HepG2 (cell line): ENCODE data around the gene GPS1. TPM values are rescaled to one million over a fixed set of nuclear protein-coding genes. Genes with fewer than 3 reads are reported as not detected.

ENCODE experiments used
- CCDC6 ChIP-seq: sonication (generic); formaldehyde crosslinking; IDR thresholded peaks from 2 replicates; pipeline ENCODE4 v1.8.1; 2022; ENCODE audit warnings: mild to moderate bottlenecking, missing genetic modification reagents, moderate library complexity
- DDIT3 ChIP-seq: sonication (generic); formaldehyde crosslinking; IDR thresholded peaks from 2 replicates; pipeline ENCODE4 v1.4.0; 2020; ENCODE audit warnings: mild to moderate bottlenecking, missing genetic modification reagents
- GRHL1 ChIP-seq: sonication (generic); formaldehyde crosslinking; conservative IDR thresholded peaks from 2 replicates; pipeline ENCODE4 v1.8.0; 2022; ENCODE audit warnings: missing genetic modification reagents
- HNF1B ChIP-seq: sonication (generic); formaldehyde crosslinking; IDR thresholded peaks from 2 replicates; pipeline ENCODE4 v1.5.1; 2020; ENCODE audit warnings: mild to moderate bottlenecking, moderate library complexity, missing genetic modification reagents
- KDM6A ChIP-seq: IDR thresholded peaks from 2 replicates; pipeline ENCODE4 v1.6.1; 2016; ENCODE audit warnings: low read depth
- KLF13 ChIP-seq: sonication (generic); formaldehyde crosslinking; IDR thresholded peaks from 2 replicates; pipeline ENCODE4 v1.4.0; 2020; ENCODE audit warnings: mild to moderate bottlenecking, missing genetic modification reagents
- MLLT10 ChIP-seq: sonication (generic); formaldehyde crosslinking; IDR thresholded peaks from 2 replicates; pipeline ENCODE4 v1.4.0; 2020; ENCODE audit warnings: missing genetic modification reagents
- NFKB2 ChIP-seq: sonication (generic); formaldehyde crosslinking; IDR thresholded peaks from 2 replicates; pipeline ENCODE4 v1.4.0; 2020; ENCODE audit warnings: missing genetic modification reagents, borderline replicate concordance
- NONO ChIP-seq, 2 experiments: fragments of 450-650 bp in 1 of 2; sonication (generic) in 1 of 2; formaldehyde crosslinking in 1 of 2; IDR thresholded peaks in 1 of 2; conservative IDR thresholded peaks in 1 of 2; 2 replicates each; pipeline versions ENCODE4 v1.6.1 to v1.8.0; 2017 to 2022; ENCODE audit warnings: mild to moderate bottlenecking in 1 of 2, missing genetic modification reagents in 1 of 2, moderate library complexity in 1 of 2
- NPAS2 ChIP-seq: sonication (generic); formaldehyde crosslinking; IDR thresholded peaks from 2 replicates; pipeline ENCODE4 v1.8.0; 2022; ENCODE audit warnings: mild to moderate bottlenecking, missing genetic modification reagents, borderline replicate concordance
- NR3C1 ChIP-seq: sonication (generic); formaldehyde crosslinking; IDR thresholded peaks from 2 replicates; pipeline ENCODE4 v1.4.0; 2020; ENCODE audit warnings: missing genetic modification reagents
- RFX1 ChIP-seq: fragments of 450-650 bp; IDR thresholded peaks from 2 replicates; pipeline ENCODE4 v1.6.1; 2017
- RNF2 ChIP-seq: fragments of 450-650 bp; conservative IDR thresholded peaks from 2 replicates; pipeline ENCODE4 v1.6.1; 2016; ENCODE audit warnings: low read depth
- SMAD3 ChIP-seq: sonication (generic); formaldehyde crosslinking; IDR thresholded peaks from 2 replicates; pipeline ENCODE4 v1.4.0; 2020; ENCODE audit warnings: missing genetic modification reagents
- ZNF563 ChIP-seq: sonication (generic); formaldehyde crosslinking; IDR thresholded peaks from 2 replicates; pipeline ENCODE4 v1.8.0; 2022; ENCODE audit warnings: mild to moderate bottlenecking, moderate library complexity, missing genetic modification reagents
- ZNF709 ChIP-seq: sonication (generic); formaldehyde crosslinking; IDR thresholded peaks from 2 replicates; pipeline ENCODE4 v1.5.0; 2020; ENCODE audit warnings: mild to moderate bottlenecking, missing genetic modification reagents
- ZNF710 ChIP-seq: sonication (generic); formaldehyde crosslinking; IDR thresholded peaks from 2 replicates; pipeline ENCODE4 v1.5.0; 2020; ENCODE audit warnings: mild to moderate bottlenecking, missing genetic modification reagents, borderline replicate concordance
- ZNF720 ChIP-seq: sonication (generic); formaldehyde crosslinking; IDR thresholded peaks from 2 replicates; pipeline ENCODE4 v1.4.0; 2020; ENCODE audit warnings: missing genetic modification reagents
- ZNF891 ChIP-seq: sonication (generic); formaldehyde crosslinking; IDR thresholded peaks from 2 replicates; pipeline ENCODE4 v1.5.0; 2020; ENCODE audit warnings: mild to moderate bottlenecking, missing genetic modification reagents
- ZZZ3 ChIP-seq: sonication (generic); formaldehyde crosslinking; IDR thresholded peaks from 2 replicates; pipeline ENCODE4 v1.4.0; 2020; ENCODE audit warnings: missing genetic modification reagents, mild to moderate bottlenecking, borderline replicate concordance
- polyA plus RNA-seq, 8 experiments: library from polyadenylated mRNA; depleted of rRNA in 3 of 8; stranded (reverse) in 7 of 8; unstranded in 1 of 8; fragments of >200 nt; fragmentation: Illumina TruSeq in 4 of 8; extraction: Trizol in 4 of 8; gene quantifications; 2 replicates each; pipeline versions ENCODE4 v1.2.1 to v1.2.3, GENCODE V29; 2011 to 2016; ENCODE audit warnings: low read depth in 4 of 8, missing spikeins in 1 of 8, mixed read lengths in 1 of 8; ENCODE audit not compliant: insufficient read depth in 1 of 8
- total RNA-seq, 5 experiments: library from RNA; depleted of rRNA; stranded (reverse); fragments of >200 nt; fragmentation: Illumina TruSeq; extraction: Trizol; gene quantifications; 2 replicates each; pipeline ENCODE4 v1.2.3, GENCODE V29; 2016; ENCODE audit warnings: low read depth in 1 of 5

Gene GPS1
- total and polyA plus RNA-seq, 2 of the 13 experiments (the other 11 are each of a cell fraction or from before 2014, with no cell fraction given) = 124 to 128 TPM

GRCh38 chr17:82056729-82057621 lies 5.3 kb downstream of the GPS1 start (continued):
- TF ChIP-seq ZNF710 (CRISPR knock-in tag) = no peak; the same call in 1 of the 2 replicates
- TF ChIP-seq CCDC6 (CRISPR knock-in tag) = no peak
- peak; percentile 76; the same call in 1 of the 2 replicates for TF ChIP-seq ZNF563 (CRISPR knock-in tag)
- TF ChIP-seq KDM6A = peak; percentile 71
- no peak for TF ChIP-seq NPAS2
- no peak for TF ChIP-seq DDIT3 (CRISPR knock-in tag)
- no peak for TF ChIP-seq MLLT10 (CRISPR knock-in tag)
- no peak for TF ChIP-seq ZNF709
- TF ChIP-seq ZZZ3 (CRISPR knock-in tag) = peak; percentile 69; the same call in 1 of the 2 replicates
- TF ChIP-seq SMAD3 = no peak
- no peak for TF ChIP-seq ZNF891 (CRISPR knock-in tag)
- TF ChIP-seq HNF1B (CRISPR knock-in tag) = peak; percentile 68; the same call in 1 of the 2 replicates
- TF ChIP-seq NONO (IDR thresholded peaks at IDR 0.05) = no peak
- peak; percentile 97 for TF ChIP-seq NONO (CRISPR knock-in tag; conservative IDR thresholded peaks at IDR 0.05)
- TF ChIP-seq NFKB2 (CRISPR knock-in tag) = no peak; the same call in 1 of the 2 replicates
- peak; percentile 35; the same call in 1 of the 2 replicates for TF ChIP-seq RNF2
- no peak for TF ChIP-seq GRHL1 (CRISPR knock-in tag)
- no peak for TF ChIP-seq NR3C1 (CRISPR knock-in tag)
- TF ChIP-seq ZNF720 (CRISPR knock-in tag) = no peak
- no peak for TF ChIP-seq RFX1
- TF ChIP-seq KLF13 (CRISPR knock-in tag) = no peak
